ENCODE data around the gene BCLAF1. TPM values are rescaled to one million over a fixed set of nuclear protein-coding genes. Genes with fewer than 3 reads are reported as not detected.
A peak's percentile ranks its signal among the peaks of the same experiment; 100 is the strongest.

BCLAF1 gene
- polyA plus RNA-seq, 1 experiment: 39.1 TPM

DNA sequence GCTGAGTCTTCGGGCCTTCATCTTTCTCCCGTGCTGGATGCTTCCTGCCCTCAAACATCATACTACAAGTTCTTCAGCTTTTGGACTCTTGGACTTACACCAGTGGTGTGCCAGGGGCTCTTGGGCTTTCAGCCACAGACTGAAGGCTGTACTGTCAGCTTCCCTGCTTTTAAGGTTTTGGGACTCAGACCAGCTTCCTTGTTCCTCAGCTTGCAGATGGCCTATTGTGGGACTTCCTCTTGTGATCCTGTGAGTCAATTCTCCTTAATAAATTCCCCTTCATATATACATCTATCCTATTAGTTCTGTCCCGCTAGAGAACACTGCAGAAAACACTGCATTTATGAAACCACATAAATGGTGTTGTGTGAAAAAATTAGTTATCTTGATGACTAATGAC is 13.9 kb upstream of the BCLAF1 start:
- H3K36me3 ChIP-seq (ENCODE audit: control insufficient read depth, insufficient read depth, low read length): no peaks in the 10 kb centered on the region
- POLR2A ChIA-PET: no interaction called here
- H3K27me3 ChIP-seq (ENCODE audit: control insufficient read depth, insufficient read depth, low read length): no peaks in the 10 kb centered on the region; the same call in 1 of the 2 replicates
- CTCF ChIA-PET: interaction anchor here (0.6 to 1.8 kb wide), 2 partner anchors 14 to 50 kb away, joined by 3 to 5 read pairs; no protein-coding TSS in a partner anchor
- no peak for DNase-seq (ENCODE audit: low read depth)
- TF ChIP-seq, protein P1, sequence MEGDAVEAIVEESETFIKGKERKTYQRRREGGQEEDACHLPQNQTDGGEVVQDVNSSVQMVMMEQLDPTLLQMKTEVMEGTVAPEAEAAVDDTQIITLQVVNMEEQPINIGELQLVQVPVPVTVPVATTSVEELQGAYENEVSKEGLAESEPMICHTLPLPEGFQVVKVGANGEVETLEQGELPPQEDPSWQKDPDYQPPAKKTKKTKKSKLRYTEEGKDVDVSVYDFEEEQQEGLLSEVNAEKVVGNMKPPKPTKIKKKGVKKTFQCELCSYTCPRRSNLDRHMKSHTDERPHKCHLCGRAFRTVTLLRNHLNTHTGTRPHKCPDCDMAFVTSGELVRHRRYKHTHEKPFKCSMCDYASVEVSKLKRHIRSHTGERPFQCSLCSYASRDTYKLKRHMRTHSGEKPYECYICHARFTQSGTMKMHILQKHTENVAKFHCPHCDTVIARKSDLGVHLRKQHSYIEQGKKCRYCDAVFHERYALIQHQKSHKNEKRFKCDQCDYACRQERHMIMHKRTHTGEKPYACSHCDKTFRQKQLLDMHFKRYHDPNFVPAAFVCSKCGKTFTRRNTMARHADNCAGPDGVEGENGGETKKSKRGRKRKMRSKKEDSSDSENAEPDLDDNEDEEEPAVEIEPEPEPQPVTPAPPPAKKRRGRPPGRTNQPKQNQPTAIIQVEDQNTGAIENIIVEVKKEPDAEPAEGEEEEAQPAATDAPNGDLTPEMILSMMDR (IDR thresholded peaks at IDR 0.05; ENCODE audit: insufficient read depth, low read depth, low read length): no peak
- H3K4me3 ChIP-seq (ENCODE audit: low read depth, low read length): no peak overlapping the region

DNA sequence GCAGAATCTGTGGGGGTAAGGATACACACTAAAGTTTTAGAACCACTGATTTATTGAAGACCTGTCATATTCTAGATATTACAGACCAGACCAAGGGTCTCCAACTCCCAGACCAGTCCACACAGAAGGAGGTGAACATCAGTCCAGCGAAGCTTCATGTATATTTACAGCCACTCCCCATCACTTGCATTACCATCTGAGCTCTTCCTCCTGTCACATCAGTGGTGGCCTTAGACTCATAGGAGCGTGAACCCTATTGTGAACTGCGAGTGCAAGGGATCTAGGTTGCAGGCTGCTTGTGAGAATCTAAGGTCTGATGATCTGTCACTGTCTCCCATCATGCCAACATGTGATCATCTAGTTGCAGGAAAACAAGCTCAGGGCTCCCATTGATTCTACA is 5.0 kb upstream of the BCLAF1 start:
- CTCF ChIA-PET: no interaction called here
- POLR2A ChIA-PET: no interaction called here
- no peak for DNase-seq (ENCODE audit: low read depth)
- TF ChIP-seq, protein P1 (IDR thresholded peaks at IDR 0.05; ENCODE audit: insufficient read depth, low read depth, low read length): no peak
- no peaks in the 10 kb centered on the region for H3K27me3 ChIP-seq (ENCODE audit: control insufficient read depth, insufficient read depth, low read length)
- H3K4me3 ChIP-seq (ENCODE audit: low read depth, low read length): no peak overlapping the region
- H3K36me3 ChIP-seq (ENCODE audit: control insufficient read depth, insufficient read depth, low read length): no peaks in the 10 kb centered on the region

- no peak for DNase-seq (ENCODE audit: low read depth)
- Histone ChIP-seq H3K27me3 (ENCODE audit: control insufficient read depth, insufficient read depth, low read length) (no peaks in the 10 kb centered on the region), H3K36me3 (ENCODE audit: control insufficient read depth, insufficient read depth, low read length) (no peaks in the 10 kb centered on the region), H3K4me3 (ENCODE audit: low read depth, low read length) (peak overlapping the region; percentile 78)
- TF ChIP-seq, protein P1 (IDR thresholded peaks at IDR 0.05; ENCODE audit: insufficient read depth, low read depth, low read length): no peak
- POLR2A ChIA-PET: interaction anchor here (0.6 to 1.2 kb wide), 4 partner anchors 10 to 792 kb away, joined by 3 to 5 read pairs (median 3); no protein-coding TSS in a partner anchor
- CTCF ChIA-PET: interaction anchor here (0.6 to 1.7 kb wide), 8 partner anchors 11 to 784 kb away, joined by 3 to 5 read pairs (median 3); partner anchors contain the start of gene MAP3K5
Observed at GRCh38 chr6:136290410-136291010, 864 bp upstream of the BCLAF1 start.

GRCh38 chr6:136289327-136289578 is 393 bp downstream of the BCLAF1 start:
- no peak for DNase-seq (ENCODE audit: low read depth)
- no peaks in the 10 kb centered on the region for H3K27me3 ChIP-seq (ENCODE audit: control insufficient read depth, insufficient read depth, low read length)
- POLR2A ChIA-PET: interaction anchor here (0.5 to 1.2 kb wide), 3 partner anchors 36 to 791 kb away, joined by 3 to 5 read pairs (median 5); no protein-coding TSS in a partner anchor
- H3K4me3 ChIP-seq (ENCODE audit: low read depth, low read length): peak overlapping the region; percentile 78
- CTCF ChIA-PET: interaction anchor here (0.9 to 1.6 kb wide), 4 partner anchors 28 to 783 kb away, joined by 3 to 4 read pairs (median 3); partner anchors contain the start of gene MAP3K5
- TF ChIP-seq, protein P1 (IDR thresholded peaks at IDR 0.05; ENCODE audit: insufficient read depth, low read depth, low read length): no peak
- no peaks in the 10 kb centered on the region for H3K36me3 ChIP-seq (ENCODE audit: control insufficient read depth, insufficient read depth, low read length)

DNA sequence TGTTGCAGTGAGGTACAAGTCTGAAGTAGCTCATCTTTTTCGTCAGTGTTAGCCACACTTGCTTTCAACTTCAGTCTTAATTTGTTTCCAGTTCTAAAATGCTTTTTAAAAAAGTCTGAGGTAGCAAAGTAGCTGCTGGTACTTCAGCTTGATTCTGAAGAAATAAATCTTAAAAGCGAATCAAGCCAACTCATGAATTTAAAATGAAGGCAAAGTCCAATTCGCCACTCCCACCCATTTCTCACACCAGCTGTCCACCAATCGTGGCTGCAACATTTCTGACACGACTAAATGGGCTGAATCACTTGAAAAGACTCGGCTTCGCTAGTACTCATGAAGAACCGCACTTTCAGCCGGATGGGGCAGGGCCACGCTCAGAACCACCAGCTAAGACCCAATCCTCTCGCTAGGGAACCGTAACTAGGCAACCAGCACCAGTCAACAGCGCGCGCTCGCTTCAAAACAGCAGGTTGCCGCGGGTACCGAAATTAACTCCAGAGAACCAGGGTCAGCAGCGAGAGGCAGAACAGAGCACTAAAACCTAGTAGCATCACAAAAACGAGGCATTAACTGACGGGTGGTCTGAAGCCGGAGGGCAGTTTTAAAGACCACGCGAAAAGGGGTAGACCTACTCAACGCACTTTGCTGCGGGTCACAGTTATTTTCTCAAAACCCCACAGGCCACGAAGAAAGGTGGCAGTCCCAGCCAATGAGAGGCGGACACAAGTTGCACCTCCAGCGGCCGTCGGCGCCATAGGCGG is 900 bp downstream of the BCLAF1 start:
- Histone ChIP-seq H3K36me3 (ENCODE audit: control insufficient read depth, insufficient read depth, low read length) (no peaks in the 10 kb centered on the region), H3K4me3 (ENCODE audit: low read depth, low read length) (peak overlapping the region; percentile 78), H3K27me3 (ENCODE audit: control insufficient read depth, insufficient read depth, low read length) (no peaks in the 10 kb centered on the region)
- DNase-seq (ENCODE audit: low read depth): peak; percentile 75
- ChIA-PET CTCF (interaction anchor here (0.8 to 1.6 kb wide), 4 partner anchors 28 to 790 kb away, joined by 3 to 5 read pairs (median 4); no protein-coding TSS in a partner anchor), POLR2A (interaction anchor here (0.5 to 1.2 kb wide), 4 partner anchors 35 to 1081 kb away, joined by 5 read pairs; no protein-coding TSS in a partner anchor)
- TF ChIP-seq, protein P1 (IDR thresholded peaks at IDR 0.05; ENCODE audit: insufficient read depth, low read depth, low read length): peak; percentile 33; the same call in 1 of the 2 replicates
